Dedifferentiated amniotic fluid mesenchymal stem cell (primary cell): ENCODE data around the gene DAAM2.

Experiments
- DNase-seq: peaks from one replicate; pipeline ENCODE4 v3.0.0-alpha.2; 2016; ENCODE audit errors: extremely low spot score

DAAM2 gene

DNA sequence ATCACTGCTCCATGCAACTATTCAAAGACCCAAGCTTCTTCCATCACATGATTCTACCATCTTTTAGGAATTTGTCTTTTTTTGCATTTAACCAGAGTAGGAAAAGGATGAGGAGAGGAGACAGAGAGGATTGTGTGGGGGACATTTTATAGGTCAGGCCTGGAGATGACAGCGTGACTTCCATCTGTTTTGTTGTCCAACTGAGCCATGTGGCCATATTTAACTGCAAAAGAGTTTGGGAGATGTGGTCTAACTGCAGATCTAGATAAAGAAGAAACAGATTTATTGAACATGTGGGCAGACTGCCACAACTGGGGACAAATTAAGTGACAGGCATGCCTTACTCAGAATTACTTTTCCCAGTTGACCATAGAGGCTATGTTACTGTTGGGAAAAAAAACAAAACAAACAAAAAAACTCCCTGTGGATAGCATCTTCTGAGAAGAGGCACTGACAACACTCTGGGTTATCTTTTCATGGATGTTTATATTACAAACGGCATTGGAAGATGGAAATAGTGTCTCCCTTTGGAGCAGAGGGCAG lies 161.0 kb downstream of the DAAM2 start:
- DNase-seq, result no peak
